Caco-2 (cell line): ENCODE data around the gene OAS1. TPM values are rescaled to one million over a fixed set of nuclear protein-coding genes. Genes with fewer than 3 reads are reported as not detected.

ENCODE experiments used
- BruUV-seq: library from RNA; stranded (reverse); fragments of 400-500 nt; replicated peaks from 2 replicates; lab custom pipeline; 2021; lab: Mats Ljungman, UMichigan
- CTCF ChIA-PET: fragments of 300-600 bp; sonication (Branson Sonifier 250); formaldehyde crosslinking; loops from one replicate; lab custom pipeline; 2022; ENCODE audit warnings: antibody characterized with exemption; lab: Charles Lee
- POLR2A ChIA-PET: fragments of 300-600 bp; sonication (Branson Sonifier 250); formaldehyde crosslinking; loops from one replicate; lab custom pipeline; 2022; ENCODE audit warnings: antibody characterized with exemption; lab: Charles Lee
- DNase-seq, 2 experiments: peaks; one replicate each; pipeline versions ENCODE4 v3.0.0 to v3.0.0-alpha.2; 2020 to 2022
- H3K27me3 ChIP-seq: replicated peaks from 2 replicates; pipeline ENCODE4 v1.6.0; 2011; ENCODE audit warnings: low read length; ENCODE audit not compliant: control insufficient read depth, insufficient read depth
- H3K36me3 ChIP-seq: 2 replicates; pipeline ENCODE4 v1.5.1; 2011; ENCODE audit warnings: low read length; ENCODE audit not compliant: control insufficient read depth, insufficient read depth
- H3K4me1 ChIP-seq: fragments of 250-450 bp; sonication (Bioruptor Pico); 2 replicates; pipeline ENCODE4 v1.5.1; 2020; ENCODE audit warnings: mild to moderate bottlenecking
- H3K4me3 ChIP-seq: 2 replicates; pipeline ENCODE4 v1.5.1; 2011; ENCODE audit warnings: low read depth, mild to moderate bottlenecking, control low read depth, low read length
- H3K9me3 ChIP-seq: fragments of 250-450 bp; sonication (Bioruptor Pico); 2 replicates; pipeline ENCODE4 v1.5.1; 2020; ENCODE audit warnings: mild to moderate bottlenecking, moderate library complexity
- H3K27ac Mint-ChIP-seq: one replicate; pipeline ENCODE4 v1.8.0; 2022; ENCODE audit warnings: mixed read lengths; ENCODE audit not compliant: unreplicated experiment
- H3K27me3 Mint-ChIP-seq: one replicate; pipeline ENCODE4 v1.8.0; 2022; ENCODE audit warnings: mixed read lengths; ENCODE audit not compliant: insufficient read depth, unreplicated experiment
- H3K36me3 Mint-ChIP-seq: one replicate; pipeline ENCODE4 v1.8.0; 2022; ENCODE audit warnings: mild to moderate bottlenecking, mixed read lengths; ENCODE audit not compliant: insufficient read depth, unreplicated experiment
- H3K4me1 Mint-ChIP-seq: one replicate; pipeline ENCODE4 v1.8.0; 2022; ENCODE audit warnings: low read depth, mixed read lengths; ENCODE audit not compliant: unreplicated experiment
- H3K4me3 Mint-ChIP-seq: one replicate; pipeline ENCODE4 v1.8.0; 2022; ENCODE audit warnings: mild to moderate bottlenecking, moderate library complexity, mixed read lengths; ENCODE audit not compliant: unreplicated experiment
- H3K9me3 Mint-ChIP-seq: one replicate; pipeline ENCODE4 v1.8.0; 2022; ENCODE audit warnings: mixed read lengths; ENCODE audit not compliant: unreplicated experiment
- intact Hi-C: fragments of 100-400 bp; cut with micrococcal nuclease; formaldehyde crosslinking; loops from one replicate; pipeline ENCODE4 v1.10.0; 2022; ENCODE audit not compliant: unreplicated experiment
- total RNA-seq: library from RNA; stranded (reverse); gene quantifications from 2 replicates; pipeline ENCODE4 v1.2.3, GENCODE V29; 2022
- TF ChIP-seq, protein P1 (sequence below), 2 experiments: fragments of 200-600 bp in 1 of 2; IDR thresholded peaks; 1 replicate in 1 of 2; 2 replicates in 1 of 2; pipeline versions ENCODE4 v1.5.1 to v1.8.0; 2011 to 2022; ENCODE audit warnings: antibody characterized with exemption in 1 of 2, control low read depth in 1 of 2, inconsistent platforms in 1 of 2, low read depth in 1 of 2, low read length in 1 of 2, mild to moderate bottlenecking in 1 of 2, moderate library complexity in 1 of 2; ENCODE audit not compliant: insufficient read depth in 1 of 2, severe bottlenecking in 1 of 2, unreplicated experiment in 1 of 2

OAS1 gene
- total RNA-seq, 1 experiment from 2014 or later = 14.2 TPM

DNA sequence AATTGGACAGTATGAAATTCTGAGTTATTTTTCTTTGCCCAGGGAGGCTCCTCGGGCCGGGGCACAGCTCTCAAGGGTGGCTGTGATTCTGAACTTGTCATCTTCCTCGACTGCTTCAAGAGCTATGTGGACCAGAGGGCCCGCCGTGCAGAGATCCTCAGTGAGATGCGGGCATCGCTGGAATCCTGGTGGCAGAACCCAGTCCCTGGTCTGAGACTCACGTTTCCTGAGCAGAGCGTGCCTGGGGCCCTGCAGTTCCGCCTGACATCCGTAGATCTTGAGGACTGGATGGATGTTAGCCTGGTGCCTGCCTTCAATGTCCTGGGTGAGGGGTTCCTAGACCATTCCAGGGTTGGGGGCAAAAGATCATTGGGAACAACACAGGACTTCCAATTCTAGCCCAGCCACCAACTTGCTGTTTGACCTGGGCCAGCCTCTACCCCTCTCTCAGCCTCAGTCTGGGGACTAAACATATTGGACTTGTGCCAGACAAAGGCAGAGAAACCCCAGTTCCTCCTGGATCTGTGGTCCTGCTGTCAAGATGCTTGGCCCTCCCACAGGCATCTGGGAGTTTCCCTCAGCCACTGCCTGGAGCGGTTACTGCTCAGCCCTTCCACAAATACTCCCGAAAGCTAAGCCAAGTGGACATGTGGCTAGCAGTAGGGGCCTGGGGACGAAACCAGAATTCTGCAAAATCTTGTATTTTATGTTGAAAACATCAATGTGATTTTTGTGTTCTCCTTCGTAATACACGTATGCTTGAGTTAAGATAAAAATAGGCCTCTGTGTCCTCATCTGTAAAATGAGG is 35.0 kb downstream of the OAS1 start:
- peaks cover 6% of the 10 kb centered on the region for H3K36me3 Mint-ChIP-seq
- H3K27ac Mint-ChIP-seq = no peak overlapping the region
- Histone ChIP-seq H3K9me3 (no peaks in the 10 kb centered on the region), H3K36me3 (no peaks in the 10 kb centered on the region), H3K27me3 (no peaks in the 10 kb centered on the region), H3K4me3 (no peak overlapping the region), H3K4me1 (no peaks in the 10 kb centered on the region)
- intact Hi-C loops = no loop called here
- POLR2A ChIA-PET = no interaction called here
- no peaks in the 10 kb centered on the region for H3K9me3 Mint-ChIP-seq
- DNase-seq = no peak
- BruUV-seq = no TSS peak
- H3K4me3 Mint-ChIP-seq = no peak overlapping the region
- no peaks in the 10 kb centered on the region for H3K27me3 Mint-ChIP-seq
- H3K4me1 Mint-ChIP-seq = no peaks in the 10 kb centered on the region
- TF ChIP-seq, protein P1, sequence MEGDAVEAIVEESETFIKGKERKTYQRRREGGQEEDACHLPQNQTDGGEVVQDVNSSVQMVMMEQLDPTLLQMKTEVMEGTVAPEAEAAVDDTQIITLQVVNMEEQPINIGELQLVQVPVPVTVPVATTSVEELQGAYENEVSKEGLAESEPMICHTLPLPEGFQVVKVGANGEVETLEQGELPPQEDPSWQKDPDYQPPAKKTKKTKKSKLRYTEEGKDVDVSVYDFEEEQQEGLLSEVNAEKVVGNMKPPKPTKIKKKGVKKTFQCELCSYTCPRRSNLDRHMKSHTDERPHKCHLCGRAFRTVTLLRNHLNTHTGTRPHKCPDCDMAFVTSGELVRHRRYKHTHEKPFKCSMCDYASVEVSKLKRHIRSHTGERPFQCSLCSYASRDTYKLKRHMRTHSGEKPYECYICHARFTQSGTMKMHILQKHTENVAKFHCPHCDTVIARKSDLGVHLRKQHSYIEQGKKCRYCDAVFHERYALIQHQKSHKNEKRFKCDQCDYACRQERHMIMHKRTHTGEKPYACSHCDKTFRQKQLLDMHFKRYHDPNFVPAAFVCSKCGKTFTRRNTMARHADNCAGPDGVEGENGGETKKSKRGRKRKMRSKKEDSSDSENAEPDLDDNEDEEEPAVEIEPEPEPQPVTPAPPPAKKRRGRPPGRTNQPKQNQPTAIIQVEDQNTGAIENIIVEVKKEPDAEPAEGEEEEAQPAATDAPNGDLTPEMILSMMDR (IDR thresholded peaks at IDR 0.05; ENCODE audit: insufficient read depth in 1 of 2, low read depth in 1 of 2, low read length in 1 of 2, severe bottlenecking in 1 of 2, unreplicated experiment in 1 of 2) = no peak
- CTCF ChIA-PET = no interaction called here

DNA sequence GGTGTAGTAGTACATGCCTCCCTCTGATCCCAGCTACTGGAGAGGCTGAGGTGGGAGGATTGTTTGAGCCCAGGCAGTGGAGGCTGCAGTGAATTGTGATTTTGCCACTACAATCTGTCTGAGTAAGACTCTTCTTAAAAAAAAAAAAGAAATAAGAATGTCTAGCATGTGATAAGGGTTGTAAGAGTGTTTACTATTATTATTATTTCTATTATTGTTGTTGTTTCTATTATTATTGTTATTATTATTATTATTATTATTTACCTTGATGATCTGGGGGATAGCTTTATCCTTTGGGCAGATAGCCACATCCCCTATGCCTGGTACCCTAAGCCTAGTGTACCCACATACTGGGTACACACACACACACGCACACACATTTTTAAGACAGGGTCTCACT is 35.8 kb downstream of the OAS1 start:
- intact Hi-C loops = no loop called here
- H3K4me1 ChIP-seq = no peaks in the 10 kb centered on the region
- no peaks in the 10 kb centered on the region for H3K9me3 ChIP-seq
- ChIA-PET CTCF (no interaction called here), POLR2A (no interaction called here)
- Mint-ChIP-seq H3K9me3 (no peaks in the 10 kb centered on the region), H3K27me3 (no peaks in the 10 kb centered on the region), H3K4me1 (no peaks in the 10 kb centered on the region), H3K36me3 (peaks cover 6% of the 10 kb centered on the region), H3K4me3 (no peak overlapping the region), H3K27ac (no peak overlapping the region)
- BruUV-seq = no TSS peak
- no peak overlapping the region for H3K4me3 ChIP-seq
- no peak for DNase-seq
- H3K36me3 ChIP-seq = no peaks in the 10 kb centered on the region
- TF ChIP-seq, protein P1 (IDR thresholded peaks at IDR 0.05; ENCODE audit: insufficient read depth in 1 of 2, low read depth in 1 of 2, low read length in 1 of 2, severe bottlenecking in 1 of 2, unreplicated experiment in 1 of 2) = no peak
- H3K27me3 ChIP-seq = no peaks in the 10 kb centered on the region

DNA sequence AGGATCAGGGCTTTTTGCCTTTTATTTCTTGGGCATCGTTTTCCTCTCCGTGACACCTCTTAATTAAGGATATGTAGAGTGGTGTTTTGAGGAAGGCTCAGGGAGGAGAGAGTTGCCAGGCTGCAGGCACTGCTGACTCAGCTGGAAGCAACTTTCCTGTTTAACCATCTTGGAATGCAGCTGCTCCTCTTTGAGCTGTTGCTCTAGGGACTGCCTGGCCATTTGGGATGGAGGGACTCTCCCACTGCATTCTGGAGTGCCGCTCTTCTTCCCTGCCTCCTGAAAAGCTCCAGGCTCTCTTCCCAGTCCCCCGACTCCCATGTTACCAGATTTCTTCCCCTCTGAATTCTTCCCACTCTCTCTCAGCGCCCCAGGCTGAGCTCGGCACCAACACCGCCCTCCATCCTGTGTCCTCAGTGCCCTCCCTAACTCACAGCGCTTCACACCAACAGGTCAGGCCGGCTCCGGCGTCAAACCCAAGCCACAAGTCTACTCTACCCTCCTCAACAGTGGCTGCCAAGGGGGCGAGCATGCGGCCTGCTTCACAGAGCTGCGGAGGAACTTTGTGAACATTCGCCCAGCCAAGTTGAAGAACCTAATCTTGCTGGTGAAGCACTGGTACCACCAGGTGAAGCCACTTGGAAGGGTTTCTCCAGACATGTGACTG is 37.4 kb downstream of the OAS1 start:
- no peaks in the 10 kb centered on the region for H3K4me1 Mint-ChIP-seq
- BruUV-seq = no TSS peak
- CTCF ChIA-PET = no interaction called here
- no peak for DNase-seq
- Histone ChIP-seq H3K36me3 (no peaks in the 10 kb centered on the region), H3K27me3 (no peaks in the 10 kb centered on the region), H3K9me3 (no peaks in the 10 kb centered on the region), H3K4me3 (no peak overlapping the region), H3K4me1 (no peaks in the 10 kb centered on the region)
- no peaks in the 10 kb centered on the region for H3K36me3 Mint-ChIP-seq
- intact Hi-C loops = no loop called here
- POLR2A ChIA-PET = no interaction called here
- no peak overlapping the region for H3K4me3 Mint-ChIP-seq
- TF ChIP-seq, protein P1 (IDR thresholded peaks at IDR 0.05; ENCODE audit: insufficient read depth in 1 of 2, low read depth in 1 of 2, low read length in 1 of 2, severe bottlenecking in 1 of 2, unreplicated experiment in 1 of 2) = no peak
- no peaks in the 10 kb centered on the region for H3K9me3 Mint-ChIP-seq
- H3K27me3 Mint-ChIP-seq = no peaks in the 10 kb centered on the region
- no peak overlapping the region for H3K27ac Mint-ChIP-seq
